ENCODE measurements around the gene ATP2B2. TPM values are rescaled to one million over a fixed set of nuclear protein-coding genes. Genes with fewer than 3 reads are reported as not detected.

Gene ATP2B2
- total RNA-seq, 1 donor from 2014 or later: 3.7 TPM

GRCh38 chr3:10400749-10401495, 104.5 kb downstream of the ATP2B2 start:
- Histone ChIP-seq H3K9ac (ENCODE audit: low read depth in 1 of 3, low read length in 3 of 3) (no peak overlapping the region), H3K9me3 (ENCODE audit: control insufficient read depth in 3 of 3, low read length in 3 of 3) (no peaks in the 10 kb centered on the region), H3K4me1 (ENCODE audit: control insufficient read depth in 3 of 3, insufficient read depth in 3 of 3, low read length in 3 of 3) (peaks cover 19 to 20% (median 20%) of the 10 kb centered on the region in 3 donors), H3K27ac (ENCODE audit: low read depth, low read length) (no peak overlapping the region), H3K27me3 (ENCODE audit: control insufficient read depth in 3 of 3, insufficient read depth in 3 of 3, low read length in 3 of 3) (no peaks in the 10 kb centered on the region), H3K4me3 (ENCODE audit: low read length in 3 of 3) (no peak overlapping the region), H3K36me3 (ENCODE audit: control insufficient read depth in 3 of 3, insufficient read depth in 3 of 3, low read length in 3 of 3) (peaks cover 17 to 36% (median 27%) of the 10 kb centered on the region in 3 donors)

GRCh38 chr3:10400050-10400748, 105.2 kb downstream of the ATP2B2 start:
- peaks cover 19 to 20% (median 20%) of the 10 kb centered on the region in 3 donors for H3K4me1 ChIP-seq (ENCODE audit: control insufficient read depth in 3 of 3, insufficient read depth in 3 of 3, low read length in 3 of 3)
- no peaks in the 10 kb centered on the region for H3K9me3 ChIP-seq (ENCODE audit: control insufficient read depth in 3 of 3, low read length in 3 of 3)
- peaks cover 17 to 40% (median 29%) of the 10 kb centered on the region in 3 donors for H3K36me3 ChIP-seq (ENCODE audit: control insufficient read depth in 3 of 3, insufficient read depth in 3 of 3, low read length in 3 of 3)
- no peak overlapping the region for H3K9ac ChIP-seq (ENCODE audit: low read depth in 1 of 3, low read length in 3 of 3)
- no peaks in the 10 kb centered on the region for H3K27me3 ChIP-seq (ENCODE audit: control insufficient read depth in 3 of 3, insufficient read depth in 3 of 3, low read length in 3 of 3)
- H3K4me3 ChIP-seq (ENCODE audit: low read length in 3 of 3): no peak overlapping the region
- H3K27ac ChIP-seq (ENCODE audit: low read depth, low read length): no peak overlapping the region

GRCh38 chr3:10399634-10400033, 105.8 kb downstream of the ATP2B2 start:
- Histone ChIP-seq H3K4me3 (ENCODE audit: low read length in 3 of 3) (no peak overlapping the region), H3K9me3 (ENCODE audit: control insufficient read depth in 3 of 3, low read length in 3 of 3) (no peaks in the 10 kb centered on the region), H3K27me3 (ENCODE audit: control insufficient read depth in 3 of 3, insufficient read depth in 3 of 3, low read length in 3 of 3) (no peaks in the 10 kb centered on the region), H3K4me1 (ENCODE audit: control insufficient read depth in 3 of 3, insufficient read depth in 3 of 3, low read length in 3 of 3) (peaks cover 19 to 20% (median 20%) of the 10 kb centered on the region in 3 donors), H3K36me3 (ENCODE audit: control insufficient read depth in 3 of 3, insufficient read depth in 3 of 3, low read length in 3 of 3) (peaks cover 17 to 43% (median 27%) of the 10 kb centered on the region in 3 donors), H3K9ac (ENCODE audit: low read depth in 1 of 3, low read length in 3 of 3) (no peak overlapping the region), H3K27ac (ENCODE audit: low read depth, low read length) (no peak overlapping the region)

- Histone ChIP-seq H3K4me3 (ENCODE audit: low read length in 3 of 3) (no peak overlapping the region), H3K36me3 (ENCODE audit: control insufficient read depth in 3 of 3, insufficient read depth in 3 of 3, low read length in 3 of 3) (peaks cover 17 to 41% (median 26%) of the 10 kb centered on the region in 3 donors), H3K27me3 (ENCODE audit: control insufficient read depth in 3 of 3, insufficient read depth in 3 of 3, low read length in 3 of 3) (no peaks in the 10 kb centered on the region), H3K9me3 (ENCODE audit: control insufficient read depth in 3 of 3, low read length in 3 of 3) (no peaks in the 10 kb centered on the region), H3K27ac (ENCODE audit: low read depth, low read length) (peak overlapping the region; percentile 15), H3K9ac (ENCODE audit: low read depth in 1 of 3, low read length in 3 of 3) (no peak overlapping the region), H3K4me1 (ENCODE audit: control insufficient read depth in 3 of 3, insufficient read depth in 3 of 3, low read length in 3 of 3) (peaks cover 19 to 20% (median 20%) of the 10 kb centered on the region in 3 donors)
Measured at GRCh38 chr3:10398341-10398740, 107.0 kb downstream of the ATP2B2 start.

GRCh38 chr3:10397879-10398278, 107.5 kb downstream of the ATP2B2 start:
- Histone ChIP-seq H3K9me3 (ENCODE audit: control insufficient read depth in 3 of 3, low read length in 3 of 3) (no peaks in the 10 kb centered on the region), H3K36me3 (ENCODE audit: control insufficient read depth in 3 of 3, insufficient read depth in 3 of 3, low read length in 3 of 3) (peaks cover 17 to 40% (median 26%) of the 10 kb centered on the region in 3 donors), H3K9ac (ENCODE audit: low read depth in 1 of 3, low read length in 3 of 3) (no peak overlapping the region), H3K4me3 (ENCODE audit: low read length in 3 of 3) (no peak overlapping the region), H3K27me3 (ENCODE audit: control insufficient read depth in 3 of 3, insufficient read depth in 3 of 3, low read length in 3 of 3) (no peaks in the 10 kb centered on the region), H3K4me1 (ENCODE audit: control insufficient read depth in 3 of 3, insufficient read depth in 3 of 3, low read length in 3 of 3) (peaks cover 19 to 20% (median 20%) of the 10 kb centered on the region in 3 donors), H3K27ac (ENCODE audit: low read depth, low read length) (peak overlapping the region; percentile 15)

- Histone ChIP-seq H3K9me3 (ENCODE audit: control insufficient read depth in 3 of 3, low read length in 3 of 3) (no peaks in the 10 kb centered on the region), H3K27me3 (ENCODE audit: control insufficient read depth in 3 of 3, insufficient read depth in 3 of 3, low read length in 3 of 3) (no peaks in the 10 kb centered on the region), H3K4me3 (ENCODE audit: low read length in 3 of 3) (no peak overlapping the region), H3K36me3 (ENCODE audit: control insufficient read depth in 3 of 3, insufficient read depth in 3 of 3, low read length in 3 of 3) (peaks cover 17 to 35% (median 25%) of the 10 kb centered on the region in 3 donors), H3K27ac (ENCODE audit: low read depth, low read length) (no peak overlapping the region), H3K4me1 (ENCODE audit: control insufficient read depth in 3 of 3, insufficient read depth in 3 of 3, low read length in 3 of 3) (peaks cover 19 to 20% (median 20%) of the 10 kb centered on the region in 3 donors), H3K9ac (ENCODE audit: low read depth in 1 of 3, low read length in 3 of 3) (no peak overlapping the region)
Measured at GRCh38 chr3:10396931-10397330, 108.5 kb downstream of the ATP2B2 start.

GRCh38 chr3:10396083-10396482, 109.3 kb downstream of the ATP2B2 start:
- Histone ChIP-seq H3K27me3 (ENCODE audit: control insufficient read depth in 3 of 3, insufficient read depth in 3 of 3, low read length in 3 of 3) (no peaks in the 10 kb centered on the region), H3K4me1 (ENCODE audit: control insufficient read depth in 3 of 3, insufficient read depth in 3 of 3, low read length in 3 of 3) (peaks cover 19 to 20% (median 20%) of the 10 kb centered on the region in 3 donors), H3K9ac (ENCODE audit: low read depth in 1 of 3, low read length in 3 of 3) (no peak overlapping the region), H3K4me3 (ENCODE audit: low read length in 3 of 3) (no peak overlapping the region), H3K36me3 (ENCODE audit: control insufficient read depth in 3 of 3, insufficient read depth in 3 of 3, low read length in 3 of 3) (peaks cover 17 to 33% (median 17%) of the 10 kb centered on the region in 3 donors), H3K27ac (ENCODE audit: low read depth, low read length) (no peak overlapping the region), H3K9me3 (ENCODE audit: control insufficient read depth in 3 of 3, low read length in 3 of 3) (no peaks in the 10 kb centered on the region)

GRCh38 chr3:10395671-10396070, 109.7 kb downstream of the ATP2B2 start:
- Histone ChIP-seq H3K4me3 (ENCODE audit: low read length in 3 of 3) (no peak overlapping the region), H3K9ac (ENCODE audit: low read depth in 1 of 3, low read length in 3 of 3) (no peak overlapping the region), H3K9me3 (ENCODE audit: control insufficient read depth in 3 of 3, low read length in 3 of 3) (no peaks in the 10 kb centered on the region), H3K27ac (ENCODE audit: low read depth, low read length) (no peak overlapping the region), H3K4me1 (ENCODE audit: control insufficient read depth in 3 of 3, insufficient read depth in 3 of 3, low read length in 3 of 3) (peaks cover 19 to 20% (median 20%) of the 10 kb centered on the region in 3 donors), H3K27me3 (ENCODE audit: control insufficient read depth in 3 of 3, insufficient read depth in 3 of 3, low read length in 3 of 3) (no peaks in the 10 kb centered on the region), H3K36me3 (ENCODE audit: control insufficient read depth in 3 of 3, insufficient read depth in 3 of 3, low read length in 3 of 3) (peaks cover 13 to 29% (median 14%) of the 10 kb centered on the region in 3 donors)

- H3K27me3 ChIP-seq (ENCODE audit: control insufficient read depth in 3 of 3, insufficient read depth in 3 of 3, low read length in 3 of 3): no peaks in the 10 kb centered on the region
- no peaks in the 10 kb centered on the region for H3K9me3 ChIP-seq (ENCODE audit: control insufficient read depth in 3 of 3, low read length in 3 of 3)
- H3K4me3 ChIP-seq (ENCODE audit: low read length in 3 of 3): no peak overlapping the region
- H3K9ac ChIP-seq (ENCODE audit: low read depth in 1 of 3, low read length in 3 of 3): no peak overlapping the region
- peaks cover 19 to 20% (median 20%) of the 10 kb centered on the region in 3 donors for H3K4me1 ChIP-seq (ENCODE audit: control insufficient read depth in 3 of 3, insufficient read depth in 3 of 3, low read length in 3 of 3)
- no peak overlapping the region for H3K27ac ChIP-seq (ENCODE audit: low read depth, low read length)
- H3K36me3 ChIP-seq (ENCODE audit: control insufficient read depth in 3 of 3, insufficient read depth in 3 of 3, low read length in 3 of 3): peaks cover 11 to 26% (median 13%) of the 10 kb centered on the region in 3 donors
Measured at GRCh38 chr3:10395196-10395595, 110.2 kb downstream of the ATP2B2 start.
